Stimulated activated CD4-positive, alpha-beta T cell treated with anti-CD3 and anti-CD28 coated beads, TNF-alpha, amount 100 ng/mL, for 48 hours (primary cell): Measurements from ENCODE around the gene LIPA.
"Not testable (repeated sequence)": the region's sequence is repeated elsewhere in the genome, so short reads cannot be mapped to it uniquely, and the experiment has no call there.

Experiments used
- DNase-seq, 3 donors: peaks; one replicate each; pipeline ENCODE4 v3.0.0-alpha.2; 2020; ENCODE audit warnings: low read depth in 3 of 3

Gene LIPA

DNA sequence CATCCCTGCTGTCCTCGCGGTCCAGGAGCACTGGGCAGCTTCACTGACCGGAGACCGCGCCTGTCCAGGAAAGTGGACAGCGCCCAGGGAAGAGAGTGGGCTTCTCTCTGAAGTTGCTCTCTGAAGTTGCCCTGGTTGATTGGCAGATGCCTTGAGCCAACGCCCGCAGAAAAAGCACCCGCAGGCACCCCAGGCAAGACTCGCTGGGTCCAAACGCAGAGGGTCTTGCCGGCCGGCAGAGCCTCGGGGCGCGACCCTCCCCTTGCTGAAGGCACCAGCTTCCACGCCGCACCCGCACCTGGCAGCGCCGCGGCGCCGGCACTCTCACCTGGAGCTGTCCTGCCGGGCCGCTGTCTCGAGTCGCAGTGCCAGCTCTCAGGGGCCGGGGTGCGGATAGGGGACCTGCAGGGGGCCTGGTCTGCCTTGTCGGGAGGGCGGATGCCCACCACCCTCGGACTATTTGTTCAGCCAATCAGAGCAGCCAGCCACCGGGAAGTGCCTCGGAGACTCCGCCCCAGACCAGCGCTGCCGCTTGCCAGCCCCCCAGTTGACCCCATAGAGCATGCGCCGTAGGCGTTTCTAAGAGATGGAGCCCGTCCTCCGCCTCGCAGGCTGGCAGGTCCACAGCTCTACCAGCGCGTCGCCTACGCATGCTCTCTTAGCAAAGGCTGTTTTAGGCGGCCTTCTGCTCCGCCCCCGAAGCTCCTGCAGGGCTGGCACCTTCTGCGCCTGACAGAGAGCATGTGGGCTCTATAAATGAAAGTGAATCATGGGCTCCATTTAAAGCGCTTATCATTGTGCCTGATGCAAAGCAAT, at the start of gene LIPA:
Gene LIPA, minus strand, starts transcription at position 367 of the 816 bp plus-strand sequence. CDS start 4,127 bp downstream, outside the sequence.
- DNase-seq: peak; percentile 85 to 90 (median 89)

GRCh38 chr10:89301232-89301631, 49.7 kb upstream of the LIPA start:
- no peak for DNase-seq

DNA sequence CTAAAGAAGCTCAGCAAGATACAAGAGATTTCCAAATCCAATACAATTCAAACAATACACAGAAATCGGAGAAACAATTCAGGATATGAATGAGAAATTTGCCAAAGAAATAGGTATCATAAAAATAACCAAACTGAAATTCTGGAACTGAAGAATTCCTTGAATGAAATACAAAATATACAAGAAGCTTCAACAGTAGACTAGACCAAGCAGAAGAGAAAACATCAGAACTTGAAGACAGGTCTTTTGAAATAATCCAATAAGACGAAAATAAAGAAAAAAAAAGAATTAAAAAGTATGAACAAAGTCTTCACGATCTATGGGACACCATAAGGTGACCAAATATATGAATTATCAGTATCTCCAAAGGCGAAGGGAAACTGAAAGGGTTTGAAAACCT, 47.5 kb upstream of the LIPA start:
- no peak for DNase-seq

GRCh38 chr10:89297791-89298190, 46.2 kb upstream of the LIPA start:
- DNase-seq: no peak

DNA sequence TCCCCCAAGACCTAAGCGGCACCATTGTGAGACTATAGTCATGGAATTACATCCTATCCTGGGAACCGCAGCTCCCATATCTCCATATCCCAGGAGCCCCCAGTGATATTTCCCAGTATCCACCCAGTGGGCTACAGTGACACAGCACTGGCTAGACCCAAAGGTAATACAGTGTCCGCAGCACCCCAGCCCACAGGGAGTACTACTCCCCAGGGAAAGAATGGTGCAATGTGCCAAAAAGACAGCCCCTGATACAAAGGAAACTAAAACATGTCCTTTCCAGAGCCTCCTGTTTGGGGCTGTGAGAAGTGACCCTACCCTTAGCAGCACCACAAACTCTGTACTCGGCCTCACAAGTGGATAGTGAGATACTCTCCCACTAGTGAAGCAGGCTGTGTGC, 45.8 kb upstream of the LIPA start:
- DNase-seq: no peak

DNA sequence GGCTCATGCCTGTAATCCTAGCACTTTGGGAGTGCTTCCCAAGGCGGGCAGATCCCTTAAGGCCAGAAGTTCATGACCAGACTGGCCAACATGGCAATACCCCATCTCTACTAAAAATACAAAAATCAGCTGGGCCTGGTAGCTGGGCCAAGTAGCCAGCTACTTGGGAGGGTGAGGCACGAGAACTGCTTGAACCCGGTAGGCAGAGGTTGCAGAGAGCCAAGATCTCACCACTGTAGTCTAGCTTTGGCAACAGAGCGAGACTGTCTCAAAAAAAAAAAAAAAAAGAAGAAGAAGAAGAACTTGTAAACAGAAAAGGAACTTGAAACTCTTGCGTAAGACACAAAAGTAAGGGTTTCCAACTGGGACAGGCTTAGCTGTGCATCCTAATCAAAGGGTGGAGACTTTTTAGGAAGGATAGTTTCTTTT, 44.7 kb upstream of the LIPA start:
- no peak for DNase-seq

- DNase-seq: no peak
Measured at GRCh38 chr10:89295597-89295996, 44.0 kb upstream of the LIPA start.

- DNase-seq: no peak
Measured at GRCh38 chr10:89294721-89295239, 43.2 kb upstream of the LIPA start.

GRCh38 chr10:89285303-89285702, 33.7 kb upstream of the LIPA start:
- not testable (repeated sequence) for DNase-seq

- DNase-seq: not testable (repeated sequence)
Measured at GRCh38 chr10:89284711-89285110, 33.1 kb upstream of the LIPA start.

DNA sequence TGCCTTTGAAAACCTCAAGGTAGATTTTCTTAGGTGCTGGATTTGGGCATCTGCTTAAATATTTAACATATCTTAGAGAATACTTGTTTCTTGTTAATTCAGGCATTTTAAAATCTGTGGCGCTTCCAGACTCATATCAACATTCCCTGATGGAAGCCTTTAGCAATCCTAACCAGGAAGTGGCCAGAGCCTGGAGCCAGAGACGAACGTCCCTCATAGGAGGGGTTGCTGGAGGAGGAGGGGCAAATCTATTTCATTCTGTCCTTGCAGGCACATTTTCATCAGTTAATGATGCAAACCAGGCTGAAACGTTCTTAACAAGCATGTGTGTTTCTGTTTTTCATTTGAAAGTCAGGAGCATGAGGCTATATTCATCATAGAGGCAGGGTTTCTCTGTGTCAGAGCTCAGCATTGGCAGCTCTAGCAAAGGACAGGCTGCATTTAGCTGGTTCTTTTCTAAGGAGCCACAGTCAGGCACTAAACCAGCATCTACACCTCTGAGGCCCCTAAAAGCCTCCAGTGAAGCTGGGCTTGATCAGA, 32.4 kb upstream of the LIPA start:
- no peak for DNase-seq

DNA sequence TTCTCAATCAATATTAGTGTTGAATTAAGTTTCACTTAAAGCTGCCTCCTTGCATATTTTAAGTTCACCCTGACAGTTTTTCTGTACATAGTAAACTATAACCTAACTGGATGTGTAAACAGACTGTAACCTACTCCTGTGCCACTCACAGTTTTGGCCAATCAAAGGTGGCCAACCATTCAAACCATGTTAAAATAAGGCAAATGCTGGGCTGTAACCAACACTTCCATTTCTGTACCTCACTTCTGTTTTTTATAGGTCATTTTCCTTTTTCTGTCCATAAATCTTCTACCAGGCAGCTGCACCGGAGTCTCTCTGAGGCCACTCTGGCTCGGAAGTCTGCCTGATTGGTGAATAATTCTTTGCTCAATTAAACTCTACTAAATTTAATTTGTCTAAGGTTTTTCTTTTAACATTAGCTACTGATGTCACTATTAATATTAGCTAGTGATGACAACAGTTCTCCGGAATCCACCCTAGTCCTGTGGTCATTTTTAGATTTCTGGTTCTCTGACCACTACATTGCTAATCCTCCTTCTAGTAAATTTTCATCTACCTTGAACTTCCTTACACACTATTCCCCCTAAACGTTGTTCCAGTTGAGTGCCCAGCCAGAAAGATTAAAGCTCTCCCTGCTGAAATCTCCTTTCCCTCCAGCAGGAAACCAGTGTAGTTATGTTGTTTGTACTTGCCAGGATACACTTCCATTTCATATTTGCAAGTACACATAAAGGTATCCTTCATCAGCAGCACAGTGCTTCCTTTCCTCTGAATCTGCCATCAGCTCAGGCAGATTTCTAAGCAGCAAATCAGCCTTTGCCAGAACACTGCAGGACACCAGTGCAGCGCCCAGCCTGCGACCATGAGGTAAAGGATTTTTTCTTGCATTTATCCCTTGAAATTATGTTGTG, 31.7 kb upstream of the LIPA start:
- no peak for DNase-seq

- DNase-seq: no peak
Measured at GRCh38 chr10:89281606-89282395, 30.2 kb upstream of the LIPA start.

DNA sequence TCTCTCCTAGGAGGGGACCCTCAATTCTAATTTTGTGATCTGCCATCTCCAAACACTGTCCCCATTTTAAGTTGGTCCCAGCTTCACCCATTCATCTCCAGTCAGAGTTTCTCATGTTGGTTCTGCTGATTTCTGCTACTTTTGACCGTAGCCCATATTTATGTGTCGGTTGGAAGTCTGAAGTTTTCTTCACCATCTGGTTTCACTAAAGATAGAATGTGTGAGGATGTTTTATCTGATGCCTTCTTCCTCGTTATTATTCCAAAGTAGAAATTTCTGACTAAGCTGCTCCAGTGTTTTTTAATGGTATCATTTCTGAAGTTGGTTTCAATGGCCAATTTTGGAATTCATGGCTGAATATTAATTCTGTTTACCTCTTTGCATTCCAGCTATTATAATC, 28.9 kb upstream of the LIPA start:
- no peak for DNase-seq

GRCh38 chr10:89279421-89279869, 27.9 kb upstream of the LIPA start:
- no peak for DNase-seq

DNA sequence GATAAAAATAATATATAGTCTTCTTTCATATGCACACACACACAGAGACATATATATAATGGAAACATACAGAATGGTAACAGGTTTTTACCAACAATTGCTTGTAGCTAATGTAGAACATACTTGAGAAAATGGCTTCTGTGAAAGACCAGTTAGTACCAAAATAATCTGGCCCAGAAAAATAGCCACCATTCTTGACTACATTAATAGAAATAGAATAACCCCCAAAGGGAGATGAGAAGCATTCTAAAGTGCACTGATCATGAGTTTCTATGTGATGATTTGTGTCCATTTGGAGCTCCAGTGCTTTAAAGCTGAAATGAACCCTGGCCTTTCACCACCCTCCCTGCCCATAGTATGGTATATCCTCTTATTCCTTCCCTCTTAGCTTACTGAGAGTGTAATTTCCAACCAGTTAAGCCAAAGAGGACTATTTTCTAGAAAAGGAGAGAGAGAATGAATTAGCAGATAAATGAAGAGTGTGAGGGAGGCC, 27.4 kb upstream of the LIPA start:
- no peak for DNase-seq

GRCh38 chr10:89278034-89278535, 26.5 kb upstream of the LIPA start:
- no peak for DNase-seq

GRCh38 chr10:89275383-89275782, 23.8 kb upstream of the LIPA start:
- no peak for DNase-seq

- DNase-seq: no peak
Measured at GRCh38 chr10:89274928-89275327, 23.4 kb upstream of the LIPA start.

DNA sequence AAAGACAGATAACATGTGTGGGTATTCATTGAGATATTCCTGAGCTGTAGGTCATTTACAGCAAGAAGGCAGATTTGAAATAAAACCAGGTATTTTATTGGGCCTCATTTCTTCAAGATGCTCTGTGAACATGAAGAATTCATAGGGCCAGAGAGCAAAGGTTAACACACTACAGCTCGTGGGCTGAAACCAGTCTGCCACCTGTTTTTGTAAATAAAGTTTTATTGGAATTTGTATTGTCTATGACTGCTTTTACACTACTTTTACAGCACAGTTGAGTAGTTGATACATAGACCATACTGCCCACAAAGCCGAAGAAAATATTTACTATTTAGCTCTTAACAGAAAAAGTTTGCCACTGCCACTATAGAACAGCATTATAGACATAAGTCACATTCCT, 22.1 kb upstream of the LIPA start:
- no peak for DNase-seq

GRCh38 chr10:89271532-89271931, 20.0 kb upstream of the LIPA start:
- DNase-seq: no peak
